Kidney capillary endothelial cell (primary cell): ENCODE measurements around the gene HSD17B12.

ENCODE experiments used
- DNase-seq: peaks from one replicate; pipeline ENCODE4 v3.0.0-alpha.2; 2018; ENCODE audit warnings: low spot score

HSD17B12 gene

DNA sequence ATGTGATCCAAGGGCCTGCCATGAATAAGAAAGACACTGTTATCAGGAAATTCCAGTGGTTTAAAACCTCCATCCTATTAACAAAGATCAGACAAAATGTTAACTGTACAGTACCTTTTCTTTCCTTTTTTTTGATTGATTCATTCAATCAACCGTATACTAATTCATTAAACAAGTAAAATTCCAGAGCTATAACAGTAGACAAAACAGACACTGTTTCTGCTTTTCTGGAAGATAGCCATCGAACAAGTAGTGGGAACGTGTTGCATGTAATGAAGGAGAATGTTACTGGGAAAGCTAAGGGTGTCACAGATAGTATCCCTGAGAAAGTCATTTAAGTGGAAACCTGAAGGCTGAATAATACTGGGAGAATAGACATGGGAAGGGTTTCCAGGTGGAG, 126.4 kb downstream of the HSD17B12 start:
- no peak for DNase-seq

DNA sequence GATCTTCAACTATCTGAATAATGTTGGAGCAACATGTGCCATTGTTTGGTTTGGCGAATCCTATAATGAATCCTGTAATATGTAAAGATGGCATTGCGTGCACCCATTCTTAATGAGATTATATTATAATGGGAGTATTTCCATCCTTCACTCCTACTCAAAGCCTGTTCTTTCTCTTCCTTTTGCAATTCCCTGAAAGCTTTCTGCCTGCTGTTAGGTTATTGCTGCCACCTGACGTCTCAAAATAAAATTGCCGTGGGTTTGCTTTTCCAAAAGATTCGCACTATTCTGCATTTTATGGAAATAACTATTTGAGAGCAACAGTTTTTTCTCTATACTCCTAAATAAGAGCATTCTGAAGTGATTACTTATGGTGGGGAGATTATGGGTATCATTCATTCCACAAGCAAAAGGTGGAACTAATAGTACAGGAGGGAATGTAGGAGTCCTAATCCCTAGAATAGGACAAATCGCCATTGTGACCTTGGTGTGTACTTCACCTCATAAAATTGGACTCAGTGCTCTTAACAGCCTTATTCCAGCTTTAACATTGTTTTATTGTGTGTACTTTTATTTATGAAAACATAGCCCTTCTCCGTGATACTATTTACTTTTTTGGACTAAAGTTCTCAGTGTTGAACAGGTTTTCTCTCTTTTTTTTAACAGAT, 130.5 kb downstream of the HSD17B12 start:
- DNase-seq = no peak

DNA sequence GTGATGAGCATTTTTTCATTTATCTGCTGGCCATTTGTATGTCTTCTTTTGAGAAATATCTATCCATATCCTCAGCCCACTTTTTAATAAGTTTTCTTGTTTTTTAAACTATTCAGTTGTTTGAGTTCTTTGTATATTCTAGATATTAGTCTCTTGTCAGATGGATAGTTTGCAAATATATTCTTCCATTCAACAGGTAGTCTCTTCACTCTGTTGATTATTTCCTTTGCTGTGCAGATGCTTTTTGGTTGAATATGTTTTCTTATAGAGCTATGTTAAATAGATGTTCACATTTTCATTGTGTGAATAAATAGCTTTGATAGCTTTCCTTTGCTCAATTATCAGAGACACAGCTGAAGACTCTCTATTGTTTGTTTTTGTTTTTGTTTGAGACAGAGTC, 131.9 kb downstream of the HSD17B12 start:
- DNase-seq = no peak

DNA sequence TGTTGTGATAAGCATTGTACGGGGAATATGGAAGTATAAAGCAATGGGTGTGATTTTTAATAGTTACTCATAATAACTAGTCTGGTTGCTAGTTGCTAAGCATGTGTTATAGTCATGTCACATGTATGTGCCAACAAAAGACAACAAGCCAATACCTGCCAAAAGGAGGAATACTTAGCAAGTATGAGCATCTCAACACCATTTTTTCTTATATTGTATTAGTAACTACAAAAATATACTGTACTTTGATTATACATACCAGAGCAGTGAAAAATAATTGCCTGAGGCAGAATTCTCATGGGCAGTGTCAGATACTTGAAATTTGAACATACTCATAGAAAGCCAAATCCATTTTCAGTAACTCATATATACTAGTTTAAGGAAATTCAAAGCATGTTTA, 137.7 kb downstream of the HSD17B12 start:
- DNase-seq = no peak

DNA sequence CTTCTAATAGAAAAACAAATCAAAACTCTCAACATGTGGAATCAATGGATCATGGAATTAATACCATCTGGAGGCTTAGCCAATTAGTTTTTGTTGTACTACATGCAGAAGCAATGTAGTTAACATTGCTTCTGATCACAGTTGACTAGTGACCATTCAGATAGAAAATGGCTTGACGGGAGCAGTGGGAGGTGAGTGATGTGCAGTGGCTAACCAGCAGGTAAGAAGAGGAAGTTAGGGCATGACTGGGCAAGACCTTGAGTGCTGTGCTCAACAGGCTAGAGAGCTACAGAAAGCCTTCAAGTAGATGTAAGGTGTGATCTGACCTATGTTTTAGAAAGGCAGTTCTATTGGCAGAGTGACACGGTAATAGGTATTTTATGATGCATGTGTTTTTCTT, 139.4 kb downstream of the HSD17B12 start:
- no peak for DNase-seq

DNA sequence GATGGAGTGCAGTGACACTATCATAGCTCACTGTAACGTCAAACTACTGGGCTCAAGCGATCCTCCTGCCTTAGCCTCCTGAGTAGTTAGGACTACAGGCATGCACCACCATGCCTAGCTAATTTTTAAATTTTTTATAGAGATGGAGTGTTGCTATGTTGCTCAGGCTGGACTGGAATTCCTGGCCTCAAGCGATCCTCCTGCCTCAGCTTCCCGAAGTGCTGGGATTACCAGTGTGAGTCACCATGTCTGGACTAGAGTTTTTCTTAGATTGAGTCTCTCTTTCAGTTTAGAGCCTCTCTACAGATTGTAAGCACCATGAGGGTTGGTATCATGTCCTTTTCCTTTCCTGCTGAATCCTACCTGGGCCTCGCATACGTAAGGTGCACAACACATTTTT, 142.8 kb downstream of the HSD17B12 start:
- no peak for DNase-seq

DNA sequence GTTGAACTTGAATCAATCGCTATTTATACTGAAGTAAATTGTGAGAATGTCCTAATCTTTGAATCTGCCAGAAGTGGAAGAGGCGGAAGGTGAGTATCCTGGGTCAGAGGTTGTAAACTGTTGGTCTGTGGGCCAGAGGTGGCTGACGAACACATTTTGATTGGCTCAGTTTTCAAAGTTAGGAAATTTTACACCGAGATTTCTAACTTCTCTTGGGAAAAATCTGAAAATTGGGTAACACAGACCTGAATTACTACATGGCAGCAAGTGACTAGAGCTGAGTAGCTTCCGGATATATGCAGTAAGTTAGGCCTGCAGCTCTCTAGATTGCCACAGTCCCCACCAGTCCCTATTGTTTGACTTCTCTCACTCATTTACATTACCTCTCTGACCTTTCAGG, 143.3 kb downstream of the HSD17B12 start:
- no peak for DNase-seq

DNA sequence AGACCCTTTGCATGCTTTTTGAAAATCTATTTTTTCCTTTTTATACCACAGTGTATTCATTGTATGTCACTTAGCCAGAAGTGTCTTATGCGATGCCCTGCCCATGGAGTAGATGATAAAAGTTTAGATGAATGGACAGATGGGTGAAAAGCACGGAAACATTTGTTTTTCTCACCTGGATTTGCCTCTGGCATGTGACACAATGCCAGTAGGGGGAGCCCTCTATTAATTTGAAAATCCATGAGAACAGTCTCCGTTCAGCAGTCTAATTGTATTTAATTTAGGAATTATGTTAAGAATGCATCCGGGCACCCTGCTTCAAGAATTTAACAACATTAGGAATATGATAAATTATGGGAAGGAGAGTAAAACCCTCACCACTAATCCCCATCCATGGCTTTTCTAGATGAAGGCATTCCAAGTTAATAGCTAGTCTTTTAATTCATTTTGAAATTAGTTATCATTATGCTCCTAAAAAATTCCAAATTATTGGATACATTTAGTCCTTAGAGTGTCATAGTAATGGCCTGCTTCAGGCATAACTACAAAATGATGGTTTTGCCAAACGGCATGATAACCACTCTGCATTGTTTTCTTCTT, 144.8 kb downstream of the HSD17B12 start:
- DNase-seq = peak; percentile 16

DNA sequence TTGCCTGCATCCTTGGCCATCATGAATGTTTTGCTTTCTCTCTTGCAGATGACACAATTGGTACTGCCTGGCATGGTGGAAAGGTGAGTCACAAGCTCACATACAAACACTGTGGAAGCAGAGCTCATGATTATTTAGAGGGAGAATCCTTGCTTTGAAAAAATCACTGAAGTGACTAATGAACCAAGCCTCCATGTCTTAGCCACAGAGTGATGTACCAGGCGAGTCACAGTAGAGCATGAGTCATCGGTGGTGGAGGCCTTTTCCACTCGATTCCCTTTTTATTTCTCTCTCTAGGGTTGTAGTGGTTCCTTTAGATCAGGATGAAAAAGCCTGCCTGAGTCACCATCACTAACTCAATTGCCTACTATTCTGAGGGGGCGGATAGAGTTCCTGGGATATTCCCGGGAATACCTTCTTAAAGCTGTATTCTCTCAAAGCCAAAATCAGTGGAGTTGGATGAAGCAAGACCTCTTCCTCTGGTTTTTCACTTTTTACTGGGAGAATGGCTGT, 150.4 kb downstream of the HSD17B12 start:
- peak; percentile 100 for DNase-seq

DNA sequence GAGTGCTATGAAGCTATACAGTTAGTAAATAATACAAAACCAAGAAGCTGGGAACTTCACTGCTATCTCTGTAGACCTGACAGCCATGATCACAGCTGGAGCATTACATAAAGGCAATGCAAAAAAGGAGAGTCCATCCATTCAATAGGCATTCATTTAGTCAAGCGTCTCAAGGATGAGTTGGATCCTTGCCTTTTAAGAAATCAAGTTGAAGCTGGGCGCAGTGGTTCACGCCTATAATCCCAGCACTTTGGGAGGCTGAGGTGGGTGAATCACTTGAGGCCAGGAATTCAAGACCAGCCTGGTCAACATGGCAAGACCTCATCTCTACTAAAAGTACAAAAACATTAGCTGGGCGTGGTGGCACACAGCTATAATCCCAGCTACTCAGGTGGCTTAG, 152.0 kb downstream of the HSD17B12 start:
- DNase-seq = no peak

DNA sequence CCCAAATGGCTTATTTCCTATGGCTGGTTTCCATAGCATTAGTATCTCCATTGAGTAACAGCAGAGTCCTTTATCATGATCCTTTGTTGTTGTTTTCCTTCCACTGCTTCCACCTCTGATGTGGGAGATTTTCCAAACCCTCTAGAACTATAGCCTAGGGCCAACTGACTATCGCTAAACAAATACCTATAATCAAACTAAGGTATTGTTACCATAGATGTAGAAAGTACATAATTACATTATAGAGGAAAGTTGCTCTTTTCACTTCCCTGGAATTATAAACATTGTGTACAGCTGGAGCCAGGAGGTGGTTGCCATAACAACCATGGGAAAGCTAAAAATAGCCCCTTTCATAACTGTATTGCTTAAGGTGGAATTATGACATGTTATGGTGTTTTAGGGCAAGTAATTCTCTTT, 153.1 kb downstream of the HSD17B12 start:
- no peak for DNase-seq

DNA sequence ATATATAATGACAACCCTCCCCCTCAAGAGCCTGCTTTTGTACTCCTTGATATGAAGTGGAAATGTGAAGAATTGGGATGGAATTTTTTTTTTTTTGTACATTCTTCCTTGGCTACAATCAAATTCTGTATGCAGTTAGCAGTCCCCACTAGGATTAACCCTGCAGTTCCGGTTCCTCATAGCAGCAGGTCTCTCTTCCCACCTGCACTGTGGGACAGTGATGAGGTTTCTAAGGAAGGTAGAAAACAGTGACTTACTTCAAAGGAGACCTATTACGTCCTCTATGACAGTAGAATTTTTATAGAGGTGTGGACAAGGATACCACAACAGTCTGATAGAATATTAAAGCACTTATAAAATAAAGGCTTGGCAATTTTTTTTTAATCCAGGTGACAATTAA, 153.7 kb downstream of the HSD17B12 start:
- no peak for DNase-seq

DNA sequence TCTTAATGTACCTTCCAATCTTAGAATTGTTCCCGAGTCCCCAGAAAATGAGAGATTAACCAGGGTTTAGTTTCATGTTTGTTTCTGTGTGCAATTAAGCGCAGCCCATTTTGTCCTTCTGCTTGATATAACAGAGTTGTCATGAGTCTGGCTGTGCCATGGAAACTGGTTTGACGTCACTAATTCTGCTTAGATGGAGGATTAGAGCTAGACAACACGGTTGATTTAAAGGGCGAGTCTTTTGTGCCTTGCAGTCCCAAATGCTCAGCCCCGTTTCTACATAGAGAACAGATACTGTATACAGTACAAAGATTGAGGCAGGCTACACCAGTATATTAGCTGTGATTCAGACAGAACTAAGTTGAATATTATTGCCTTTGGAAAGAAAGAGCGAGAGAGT, 154.6 kb downstream of the HSD17B12 start:
- no peak for DNase-seq

DNA sequence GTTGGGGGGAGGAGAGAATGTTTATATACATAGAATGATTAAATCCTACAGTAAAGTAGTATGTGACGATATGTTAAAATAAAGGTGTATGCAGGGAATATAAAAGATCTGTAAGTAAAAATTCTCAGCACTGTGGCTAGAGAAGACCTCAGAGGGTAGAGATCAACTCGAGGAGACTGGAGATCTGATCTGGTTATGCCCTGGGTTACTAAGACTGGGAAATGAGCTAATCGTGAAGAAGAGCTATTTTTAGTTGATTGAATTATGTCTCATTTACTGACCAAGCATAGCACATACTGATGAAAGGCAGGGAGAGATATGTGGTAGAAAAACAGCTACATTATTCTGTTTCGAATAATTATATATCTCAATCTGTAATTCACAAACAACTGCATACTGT, 157.3 kb downstream of the HSD17B12 start:
- peak; percentile 4 for DNase-seq

DNA sequence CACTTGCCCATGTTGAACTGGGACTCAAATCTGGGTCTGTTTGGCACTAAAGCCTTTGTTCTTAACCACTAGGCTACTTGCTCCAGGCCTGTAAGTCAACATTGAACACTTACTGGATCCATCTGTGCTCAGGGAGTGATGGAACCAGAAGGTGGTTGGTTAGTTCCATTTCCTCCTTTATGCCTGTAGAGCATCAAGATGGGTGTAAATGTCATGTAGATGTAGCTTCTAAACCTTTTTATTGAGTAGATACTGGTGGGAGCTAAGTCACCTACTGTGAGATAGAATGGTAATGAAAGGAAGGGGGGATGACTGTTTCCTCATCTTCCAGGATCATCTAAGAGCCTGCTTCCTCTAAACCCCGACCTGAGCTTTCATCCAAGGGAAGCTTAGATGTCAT, 161.5 kb downstream of the HSD17B12 start:
- DNase-seq = no peak

DNA sequence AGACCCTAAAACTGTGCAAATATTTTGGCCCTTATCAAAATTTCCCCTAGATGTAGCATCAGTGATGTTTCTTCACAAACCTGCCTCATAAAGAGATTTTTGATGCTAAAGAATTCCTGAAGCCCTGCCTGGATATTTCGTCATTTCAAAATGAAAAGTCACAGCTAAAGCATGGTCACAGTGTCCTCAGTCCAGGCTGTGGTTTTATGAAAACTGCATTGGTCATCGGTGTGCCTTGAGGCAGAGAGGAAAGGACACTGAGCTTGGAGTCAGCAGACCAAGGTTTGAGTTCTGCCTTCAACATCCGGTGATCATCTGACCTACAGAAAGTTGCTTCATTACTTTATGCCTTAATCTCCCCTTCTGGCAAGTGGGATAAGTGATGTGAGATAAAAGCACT, 165.3 kb downstream of the HSD17B12 start:
- no peak for DNase-seq

DNA sequence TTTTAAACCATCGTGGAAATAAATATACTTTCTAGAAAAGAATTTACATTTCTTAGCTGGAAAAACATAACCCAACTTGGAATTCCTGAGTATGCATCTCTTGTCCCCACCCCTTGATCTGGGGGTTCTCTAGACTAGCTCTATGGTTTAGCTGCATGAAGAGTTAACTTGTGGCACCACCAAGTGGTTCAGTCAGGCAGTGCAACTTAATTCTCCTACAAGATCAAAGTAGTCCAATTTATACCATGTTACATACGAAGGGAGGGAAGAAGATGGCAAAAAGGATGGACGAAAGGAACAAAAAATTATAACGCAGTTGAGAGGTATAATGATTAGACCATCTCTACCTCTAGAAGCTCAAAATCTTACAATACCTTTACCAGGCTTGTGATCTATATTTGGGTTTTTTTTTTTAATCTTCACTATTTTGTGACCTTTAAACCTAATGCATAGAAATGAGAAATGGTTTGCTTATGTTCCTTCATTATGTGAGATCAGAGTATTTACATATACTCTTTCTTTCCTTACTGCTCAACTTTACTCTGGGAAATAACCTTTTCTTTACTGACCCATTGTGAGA, 171.6 kb downstream of the HSD17B12 start:
- peak; percentile 66 for DNase-seq

DNA sequence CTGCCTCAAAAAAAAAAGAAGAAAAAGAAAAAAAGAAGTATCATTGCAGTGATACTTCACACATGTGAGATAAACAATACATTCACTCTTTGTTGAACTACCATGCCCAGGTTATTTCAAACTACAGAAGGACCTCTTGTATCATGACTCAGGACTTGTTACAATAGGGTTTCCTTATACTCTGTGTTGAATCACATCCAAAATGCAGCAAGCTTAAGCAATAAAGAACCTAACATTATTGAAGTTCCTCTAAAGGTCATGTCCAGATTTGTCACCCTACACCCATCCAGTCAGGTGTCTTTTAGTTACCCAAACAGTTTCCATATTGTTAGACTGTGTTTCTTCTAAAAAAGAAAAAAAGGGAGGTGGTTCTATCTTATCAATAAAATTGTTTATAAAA, 173.2 kb downstream of the HSD17B12 start:
- DNase-seq = no peak

DNA sequence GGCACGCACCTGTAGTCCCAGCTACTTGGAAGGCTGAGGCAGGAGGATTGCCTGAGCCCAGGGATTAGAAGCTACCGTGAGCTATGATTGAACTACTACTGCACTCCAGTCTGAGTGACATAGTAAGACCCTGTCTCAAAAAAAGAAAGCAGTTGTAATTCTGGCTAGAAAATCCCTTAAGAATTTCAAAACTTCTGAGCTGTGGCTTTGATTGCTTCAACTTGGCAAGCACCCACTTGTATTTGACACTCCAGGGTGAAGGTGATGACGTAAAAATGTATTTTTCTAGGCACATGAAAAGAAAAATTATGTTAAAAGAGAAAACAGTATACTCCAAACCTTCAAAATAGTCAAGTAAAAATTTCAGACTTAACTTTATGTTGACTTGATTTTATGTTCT, 176.5 kb downstream of the HSD17B12 start:
- no peak for DNase-seq

DNA sequence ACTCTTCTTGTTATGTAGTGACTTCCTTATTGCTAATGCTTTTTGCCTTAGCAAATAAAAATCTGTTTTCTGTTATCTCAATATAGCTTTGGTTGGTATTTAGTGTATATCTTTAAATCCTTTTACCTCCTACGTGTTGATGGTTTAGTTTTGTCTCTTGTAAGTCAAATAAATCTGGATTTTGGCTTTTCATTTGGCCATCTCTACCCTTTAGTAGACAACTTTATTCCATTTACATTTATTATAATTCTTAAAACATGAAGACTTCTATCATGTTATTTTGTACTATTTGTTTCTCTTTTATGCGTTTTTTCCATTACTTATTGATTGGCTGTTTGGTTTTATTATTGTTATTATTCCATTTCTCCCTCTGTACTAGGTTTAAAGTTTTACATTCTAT, 180.6 kb downstream of the HSD17B12 start:
- DNase-seq = no peak

DNA sequence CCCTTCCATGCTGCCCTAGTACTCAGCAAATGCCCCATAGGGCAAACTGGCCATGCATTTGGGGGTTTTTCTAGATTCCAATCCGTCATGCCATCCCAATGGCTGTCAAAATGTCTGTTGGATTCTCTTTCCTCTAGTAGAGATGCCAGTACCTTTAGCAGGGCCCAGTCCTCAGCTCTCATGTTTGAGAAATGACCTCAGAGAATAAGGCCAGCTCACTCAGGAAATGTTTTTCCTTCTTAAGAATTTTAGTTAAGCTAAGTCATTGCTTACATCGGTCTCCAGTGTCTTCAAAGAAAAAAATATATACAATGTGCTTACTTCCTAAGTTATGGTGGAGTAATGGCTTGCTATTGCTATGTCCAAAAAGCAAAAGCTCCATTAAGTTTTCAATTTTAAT, 186.0 kb downstream of the HSD17B12 start:
- DNase-seq = peak; percentile 35

DNA sequence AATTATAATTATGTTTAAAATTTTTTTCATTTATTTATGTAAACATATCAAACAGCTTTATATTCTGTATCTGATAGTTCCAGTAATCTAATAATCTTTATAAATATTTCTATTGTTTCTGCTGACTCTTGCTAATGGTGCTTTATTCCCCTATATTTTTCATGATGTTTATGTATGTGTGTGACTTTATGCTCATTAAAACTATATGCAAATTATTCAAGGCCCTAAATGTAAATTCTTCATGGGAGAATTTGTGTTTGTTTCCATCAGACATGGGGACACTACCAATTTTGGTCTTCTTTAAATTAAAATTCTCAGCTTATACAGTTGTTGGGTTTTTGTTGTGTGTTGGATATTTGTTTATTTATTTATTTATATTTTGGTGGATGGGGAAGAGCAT, 186.4 kb downstream of the HSD17B12 start:
- DNase-seq = no peak

DNA sequence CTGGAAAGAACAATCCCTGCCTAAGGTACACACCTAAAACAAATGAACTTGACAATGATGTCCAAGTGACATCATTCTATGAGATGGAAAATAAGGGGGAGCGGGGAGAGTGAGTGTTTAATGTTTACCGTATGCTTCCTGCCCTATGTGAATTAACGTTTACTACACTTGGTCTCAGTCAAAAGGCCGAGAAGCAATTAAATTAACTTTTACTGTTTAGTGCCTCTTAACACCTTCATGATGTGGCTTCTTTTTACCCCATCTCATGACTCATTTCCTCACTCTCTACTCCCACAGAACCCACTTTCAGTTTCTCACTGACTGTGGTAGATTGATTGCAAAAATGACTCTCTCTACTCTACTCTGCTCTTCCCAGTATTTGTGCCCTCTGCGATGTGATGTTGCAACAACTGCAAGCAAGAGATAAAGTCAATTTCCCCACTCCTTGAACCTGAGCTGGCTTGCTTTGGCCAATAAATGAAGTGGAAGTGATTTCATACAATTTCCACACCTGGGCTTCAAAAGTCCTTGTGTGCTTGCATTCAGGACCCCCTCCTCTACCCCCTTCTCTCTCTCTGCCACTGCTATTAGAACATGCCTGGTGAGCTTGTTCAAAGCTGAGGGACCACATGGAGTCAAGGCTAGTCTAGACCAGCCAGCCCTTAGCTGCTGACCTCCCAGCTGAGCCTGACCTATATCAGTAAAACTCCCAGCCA, 188.5 kb downstream of the HSD17B12 start:
- no peak for DNase-seq
